Hypothalamus (tissue), 51 donors: Measurements from ENCODE around the gene SCFD2.
A peak's percentile ranks its signal among the peaks of the same experiment; 100 is the strongest.
"Not testable (repeated sequence)": the region's sequence is repeated elsewhere in the genome, so short reads cannot be mapped to it uniquely, and the experiment has no call there.

Experiments used
- DNase-seq, 51 donors: peaks; one replicate each; lab custom pipeline; 2025; lab: John Stamatoyannopoulos, UW

The SCFD2 gene

GRCh38 chr4:53156896-53157295 lies 209.0 kb downstream of the SCFD2 start:
- no peak for DNase-seq

GRCh38 chr4:53152467-53152866 lies 213.4 kb downstream of the SCFD2 start:
- DNase-seq = no peak

- no peak for DNase-seq
Measured at GRCh38 chr4:53151489-53151788, 214.4 kb downstream of the SCFD2 start.

GRCh38 chr4:53150631-53151488 lies 215.0 kb downstream of the SCFD2 start:
- no peak for DNase-seq

GRCh38 chr4:53147711-53148110 lies 218.2 kb downstream of the SCFD2 start:
- no peak for DNase-seq

- no peak for DNase-seq
Measured at GRCh38 chr4:53147197-53147596, 218.7 kb downstream of the SCFD2 start.

- DNase-seq = no peak
Measured at GRCh38 chr4:53141308-53141707, 224.6 kb downstream of the SCFD2 start.

- DNase-seq = not testable (repeated sequence)
Measured at GRCh38 chr4:53139256-53139655, 226.6 kb downstream of the SCFD2 start.

GRCh38 chr4:53137468-53137867 lies 228.4 kb downstream of the SCFD2 start:
- no peak for DNase-seq

GRCh38 chr4:53136954-53137353 lies 228.9 kb downstream of the SCFD2 start:
- DNase-seq = no peak

GRCh38 chr4:53132132-53132891 lies 233.5 kb downstream of the SCFD2 start:
- DNase-seq = no peak

- no peak for DNase-seq
Measured at GRCh38 chr4:53131562-53131925, 234.3 kb downstream of the SCFD2 start.

- no peak for DNase-seq
Measured at GRCh38 chr4:53130896-53131561, 234.8 kb downstream of the SCFD2 start.

GRCh38 chr4:53128706-53129357 lies 237.0 kb downstream of the SCFD2 start:
- no peak for DNase-seq

GRCh38 chr4:53128231-53128630 lies 237.6 kb downstream of the SCFD2 start:
- DNase-seq = no peak

GRCh38 chr4:53127365-53127764 lies 238.5 kb downstream of the SCFD2 start:
- no peak for DNase-seq

GRCh38 chr4:53126099-53126498 lies 239.8 kb downstream of the SCFD2 start:
- no peak for DNase-seq

GRCh38 chr4:53123819-53124218 lies 242.0 kb downstream of the SCFD2 start:
- DNase-seq = no peak

- DNase-seq = no peak
Measured at GRCh38 chr4:53123171-53123570, 242.7 kb downstream of the SCFD2 start.

GRCh38 chr4:53122280-53123116 lies 243.4 kb downstream of the SCFD2 start:
- DNase-seq = peak in 3 of 51 donors; percentile 0 to 7 (median 3)
